ENCODE data around the gene SGK2. TPM values are rescaled to one million over a fixed set of nuclear protein-coding genes. Genes with fewer than 3 reads are reported as not detected.

The SGK2 gene
- total and polyA plus RNA-seq, 2 of the 13 experiments (the other 11 are each of a cell fraction or from before 2014, with no cell fraction given): 6.2 to 29.4 TPM

- TF ChIP-seq ZNF18 (CRISPR knock-in tag; IDR thresholded peaks at IDR 0.05; ENCODE audit: insufficient replicate concordance): peak; percentile 83
- TF ChIP-seq PAXIP1 (CRISPR knock-in tag; conservative IDR thresholded peaks at IDR 0.05): peak; percentile 92
- no peak for TF ChIP-seq GABPA (IDR thresholded peaks at IDR 0.05; ENCODE audit: low read depth, low read length)
- TF ChIP-seq GABPA (CRISPR knock-in tag; IDR thresholded peaks at IDR 0.05; ENCODE audit: low read depth): no peak
- TF ChIP-seq JUN (CRISPR knock-in tag; IDR thresholded peaks at IDR 0.05): peak; percentile 25; the same call in 1 of the 2 replicates
- peak; percentile 85; the same call in 1 of the 2 replicates for TF ChIP-seq YEATS2 (CRISPR knock-in tag; IDR thresholded peaks at IDR 0.05; ENCODE audit: borderline replicate concordance)
- no peak; a peak in 3 of 4 replicates for TF ChIP-seq NR2F1 (CRISPR knock-in tag; IDR thresholded peaks at IDR 0.05)
- TF ChIP-seq GATAD2A (CRISPR knock-in tag; IDR thresholded peaks at IDR 0.05): peak; percentile 89
- peak; percentile 30; the same call in 1 of the 2 replicates for TF ChIP-seq CTCF (CRISPR knock-in tag; IDR thresholded peaks at IDR 0.05)
- no peak for TF ChIP-seq HDAC6 (IDR thresholded peaks at IDR 0.05; ENCODE audit: low read depth, low read length)
- no peak; the same call in 1 of the 2 replicates for TF ChIP-seq ZNF879 (CRISPR knock-in tag; IDR thresholded peaks at IDR 0.05)
- peak; percentile 38; the same call in 1 of the 2 replicates for TF ChIP-seq GATAD1 (CRISPR knock-in tag; IDR thresholded peaks at IDR 0.05)
- peak; percentile 84 for TF ChIP-seq MXD4 (CRISPR knock-in tag; IDR thresholded peaks at IDR 0.05)
- TF ChIP-seq ZFP36L2 (CRISPR knock-in tag; IDR thresholded peaks at IDR 0.05): no peak
- TF ChIP-seq THYN1 (CRISPR knock-in tag; IDR thresholded peaks at IDR 0.05; ENCODE audit: borderline replicate concordance, low read depth): no peak
- peak; percentile 43 for TF ChIP-seq DR1 (CRISPR knock-in tag; IDR thresholded peaks at IDR 0.05)
- peak; percentile 95 for TF ChIP-seq SAP130 (CRISPR knock-in tag; IDR thresholded peaks at IDR 0.05; ENCODE audit: low read depth)
- TF ChIP-seq SRF (IDR thresholded peaks at IDR 0.05; ENCODE audit: low read depth, low read length): peak; percentile 4; the same call in 1 of the 2 replicates
- 0 out of 2 replicates have a peak, but pooled peaks have one; percentile 68 for TF ChIP-seq KLF9 (CRISPR knock-in tag; IDR thresholded peaks at IDR 0.05; ENCODE audit: low read depth)
- 0 out of 2 replicates have a peak, but pooled peaks have one; percentile 51 for TF ChIP-seq ZNF704 (CRISPR knock-in tag; IDR thresholded peaks at IDR 0.05; ENCODE audit: borderline replicate concordance)
- TF ChIP-seq TBX2 (CRISPR knock-in tag; IDR thresholded peaks at IDR 0.05; ENCODE audit: borderline replicate concordance): peak; percentile 87; the same call in 1 of the 2 replicates
- TF ChIP-seq SRY (CRISPR knock-in tag; IDR thresholded peaks at IDR 0.05): peak; percentile 33; the same call in 1 of the 2 replicates
These were observed at the start of gene SGK2 (continued) for GRCh38 chr20:43558412-43559146.

All from HepG2 (cell line).